Measurements from ENCODE around the gene CDH2. TPM values are rescaled to one million over a fixed set of nuclear protein-coding genes. Genes with fewer than 3 reads are reported as not detected.

The CDH2 gene
- total RNA-seq, 1 donor from 2014 or later: 19.3 TPM

GRCh38 chr18:28171837-28172236 lies 5.1 kb downstream of the CDH2 start:
- DNase-seq (ENCODE audit: low read depth): no peak

- no peak for DNase-seq (ENCODE audit: low read depth)
Observed at GRCh38 chr18:28168725-28169124, 8.2 kb downstream of the CDH2 start.

GRCh38 chr18:28167835-28168349 lies 9.0 kb downstream of the CDH2 start:
- DNase-seq (ENCODE audit: low read depth): no peak

GRCh38 chr18:28164771-28165483 lies 12.0 kb downstream of the CDH2 start:
- DNase-seq (ENCODE audit: low read depth): no peak

- DNase-seq (ENCODE audit: low read depth): no peak
Observed at GRCh38 chr18:28163201-28163775, 13.6 kb downstream of the CDH2 start.

GRCh38 chr18:28161608-28162599 lies 15.0 kb downstream of the CDH2 start:
- DNase-seq (ENCODE audit: low read depth): no peak

GRCh38 chr18:28159055-28159454 lies 17.9 kb downstream of the CDH2 start:
- peak; percentile 22 for DNase-seq (ENCODE audit: low read depth)

GRCh38 chr18:28158083-28158581 lies 18.8 kb downstream of the CDH2 start:
- DNase-seq (ENCODE audit: low read depth): no peak

- DNase-seq (ENCODE audit: low read depth): no peak
Observed at GRCh38 chr18:28153485-28154065, 23.4 kb downstream of the CDH2 start.

- DNase-seq (ENCODE audit: low read depth): no peak
Observed at GRCh38 chr18:28152754-28153153, 24.2 kb downstream of the CDH2 start.

GRCh38 chr18:28152354-28152753 lies 24.6 kb downstream of the CDH2 start:
- DNase-seq (ENCODE audit: low read depth): no peak

- no peak for DNase-seq (ENCODE audit: low read depth)
Observed at GRCh38 chr18:28151434-28151833, 25.5 kb downstream of the CDH2 start.

GRCh38 chr18:28150925-28151324 lies 26.0 kb downstream of the CDH2 start:
- DNase-seq (ENCODE audit: low read depth): no peak

GRCh38 chr18:28149810-28150420 lies 27.0 kb downstream of the CDH2 start:
- no peak for DNase-seq (ENCODE audit: low read depth)

- DNase-seq (ENCODE audit: low read depth): no peak
Observed at GRCh38 chr18:28147674-28148171, 29.2 kb downstream of the CDH2 start.

GRCh38 chr18:28143725-28144124 lies 33.2 kb downstream of the CDH2 start:
- DNase-seq (ENCODE audit: low read depth): no peak

GRCh38 chr18:28138816-28139215 lies 38.1 kb downstream of the CDH2 start:
- DNase-seq (ENCODE audit: low read depth): no peak

GRCh38 chr18:28136071-28136470 lies 40.9 kb downstream of the CDH2 start:
- no peak for DNase-seq (ENCODE audit: low read depth)

- no peak for DNase-seq (ENCODE audit: low read depth)
Observed at GRCh38 chr18:28134774-28135173, 42.2 kb downstream of the CDH2 start.

GRCh38 chr18:28132084-28132483 lies 44.8 kb downstream of the CDH2 start:
- DNase-seq (ENCODE audit: low read depth): no peak

GRCh38 chr18:28128659-28128980 lies 48.3 kb downstream of the CDH2 start:
- no peak for DNase-seq (ENCODE audit: low read depth)

All from myocyte (in vitro differentiated cells).